HCT116 (cell line): Measurements from ENCODE around the gene TMEM143. TPM values are rescaled to one million over a fixed set of nuclear protein-coding genes. Genes with fewer than 3 reads are reported as not detected.

ENCODE experiments used
- ATAC-seq: fragments of 200-7000 bp; cut with Tn5 transposase; 2 replicates; pipeline ENCODE4 v1.9.1; 2020; ENCODE audit warnings: mild to moderate bottlenecking, moderate library complexity
- BruUV-seq: library from RNA; stranded (reverse); fragments of 400-500 nt; replicated peaks from 2 replicates; lab custom pipeline; 2021; lab: Mats Ljungman, UMichigan
- CTCF ChIA-PET: fragments of 300-600 bp; sonication (Branson Sonifier 250); formaldehyde crosslinking; loops from one replicate; lab custom pipeline; 2021; ENCODE audit warnings: antibody characterized with exemption; lab: Charles Lee
- POLR2A ChIA-PET: fragments of 300-600, 350-600 bp; sonication (Branson Sonifier 250); formaldehyde crosslinking; loops from one replicate; lab custom pipeline; 2021; ENCODE audit warnings: antibody characterized with exemption; lab: Charles Lee
- RAD21 ChIA-PET, 2 experiments: fragments of 300-600 bp; sonication (Branson Sonifier 250); formaldehyde crosslinking; loops; one replicate each; lab custom pipeline; 2023; ENCODE audit warnings: low total read pairs in 2 of 2; ENCODE audit not compliant: uncharacterized antibody in 2 of 2, unreplicated experiment in 2 of 2, low non-redundant PET in 1 of 2; lab: Charles Lee
- DNase-seq: peaks from one replicate; pipeline ENCODE4 v3.0.0-alpha.2; 2010; ENCODE audit warnings: low read depth, low spot score
- H2AFZ ChIP-seq: fragments of 200-600 bp; shearing (Covaris generic), sonication (generic); 2 replicates; pipeline ENCODE4 v1.6.1; 2017; ENCODE audit warnings: low read depth, mixed run types, mixed read lengths, antibody characterized with exemption, low read length; ENCODE audit not compliant: poor library complexity, severe bottlenecking
- H3K27ac ChIP-seq: 2 replicates; pipeline ENCODE4 v1.5.1; 2012; ENCODE audit warnings: low read depth, low read length
- H3K27me3 ChIP-seq: fragments of 200-600 bp; sonication (generic); 2 replicates; pipeline ENCODE4 v1.6.1; 2016; ENCODE audit warnings: mixed run types, low read length, mixed read lengths; ENCODE audit not compliant: insufficient read depth
- H3K36me3 ChIP-seq, 2 experiments: fragments of 200-500 bp in 1 of 2; fragments of 200-600 bp in 1 of 2; sonication (Bioruptor generic) in 1 of 2; sonication (generic) in 1 of 2; 2 replicates each; pipeline versions ENCODE4 v1.5.1 to v1.6.1; 2014 to 2016; ENCODE audit warnings: low read length in 2 of 2, inconsistent platforms in 1 of 2, mixed read lengths in 1 of 2, mixed run types in 1 of 2; ENCODE audit not compliant: insufficient read depth in 2 of 2, control insufficient read depth in 1 of 2
- H3K4me1 ChIP-seq, 2 experiments: fragments of 200-600 bp in 1 of 2; sonication (generic) in 1 of 2; 2 replicates each; pipeline versions ENCODE4 v1.5.1 to v1.6.1; 2012 to 2017; ENCODE audit warnings: low read length in 2 of 2, inconsistent platforms in 1 of 2, mild to moderate bottlenecking in 1 of 2, mixed read lengths in 1 of 2, mixed run types in 1 of 2, moderate library complexity in 1 of 2; ENCODE audit not compliant: insufficient read depth in 2 of 2, control insufficient read depth in 1 of 2
- H3K4me2 ChIP-seq: fragments of 200-600 bp; sonication (generic); 2 replicates; pipeline ENCODE4 v1.6.1; 2017; ENCODE audit warnings: mixed run types, low read length, mixed read lengths
- H3K4me3 ChIP-seq, 2 experiments: fragments of 200-600 bp in 1 of 2; sonication (generic) in 1 of 2; replicated peaks in 1 of 2; 2 replicates each; pipeline ENCODE4 v1.5.1; 2011 to 2016; ENCODE audit warnings: low read length in 2 of 2, control low read depth in 1 of 2, low read depth in 1 of 2, mild to moderate bottlenecking in 1 of 2, mixed read lengths in 1 of 2, mixed run types in 1 of 2
- H3K79me2 ChIP-seq: fragments of 200-600 bp; sonication (generic); 2 replicates; pipeline ENCODE4 v1.6.1; 2017; ENCODE audit warnings: mild to moderate bottlenecking, mixed run types, low read length, moderate library complexity, mixed read lengths; ENCODE audit not compliant: insufficient read depth
- H3K9ac ChIP-seq: fragments of 200-600 bp; sonication (generic); 2 replicates; pipeline ENCODE4 v1.6.1; 2016; ENCODE audit warnings: low read length, mixed read lengths
- H3K9me2 ChIP-seq: fragments of 200-600 bp; sonication (generic), shearing (Covaris generic); 2 replicates; pipeline ENCODE4 v1.6.1; 2017; ENCODE audit warnings: mixed run types, mild to moderate bottlenecking, moderate library complexity; ENCODE audit not compliant: insufficient read depth
- H3K9me3 ChIP-seq, 2 experiments: fragments of 200-500 bp in 1 of 2; fragments of 200-600 bp in 1 of 2; sonication (Bioruptor generic) in 1 of 2; sonication (generic) in 1 of 2; 2 replicates each; pipeline ENCODE4 v1.6.1; 2014 to 2017; ENCODE audit warnings: low read length in 2 of 2, mixed read lengths in 2 of 2, inconsistent platforms in 1 of 2, low read depth in 1 of 2, mild to moderate bottlenecking in 1 of 2, mixed run types in 1 of 2, moderate library complexity in 1 of 2; ENCODE audit not compliant: control insufficient read depth in 1 of 2, insufficient read depth in 1 of 2
- H4K20me1 ChIP-seq: fragments of 200-600 bp; sonication (generic), shearing (Covaris generic); 2 replicates; pipeline ENCODE4 v1.6.1; 2017; ENCODE audit warnings: mixed run types, mild to moderate bottlenecking, moderate library complexity; ENCODE audit not compliant: insufficient read depth
- CEBPB ChIP-seq: IDR thresholded peaks from 2 replicates; pipeline ENCODE4 v1.6.1; 2012; ENCODE audit warnings: low read depth
- EGR1 ChIP-seq: IDR thresholded peaks from 2 replicates; pipeline ENCODE4 v1.6.1; 2012; ENCODE audit warnings: low read depth
- ELF1 ChIP-seq: IDR thresholded peaks from 2 replicates; pipeline ENCODE4 v1.6.1; 2012; ENCODE audit warnings: low read depth, borderline replicate concordance
- EZH2 ChIP-seq: fragments of 200-600 bp; sonication (generic); IDR thresholded peaks from 2 replicates; pipeline ENCODE4 v1.6.1; 2017; ENCODE audit warnings: antibody characterized with exemption, mixed run types
- EZH2phosphoT487 ChIP-seq: fragments of 200-600 bp; IDR thresholded peaks from 2 replicates; pipeline ENCODE4 v1.6.1; 2018; ENCODE audit warnings: antibody characterized with exemption, borderline replicate concordance
- FOSL1 ChIP-seq: IDR thresholded peaks from 2 replicates; pipeline ENCODE4 v1.6.1; 2012; ENCODE audit warnings: low read depth
- POLR2A ChIP-seq: IDR thresholded peaks from 2 replicates; pipeline ENCODE4 v1.7.0; 2011; ENCODE audit warnings: borderline replicate concordance; ENCODE audit not compliant: insufficient read depth, insufficient read length; ENCODE audit errors: extremely low read depth
- POLR2AphosphoS5 ChIP-seq: IDR thresholded peaks from 2 replicates; pipeline ENCODE4 v1.6.1; 2011; ENCODE audit warnings: mild to moderate bottlenecking, low read depth, low read length, moderate library complexity
- RAD21 ChIP-seq: IDR thresholded peaks from 2 replicates; pipeline ENCODE4 v1.6.1; 2012; ENCODE audit warnings: low read depth, mild to moderate bottlenecking
- SIN3A ChIP-seq: IDR thresholded peaks from 2 replicates; pipeline ENCODE4 v1.6.1; 2012; ENCODE audit warnings: low read depth
- SP1 ChIP-seq: IDR thresholded peaks from 2 replicates; pipeline ENCODE4 v1.6.1; 2012; ENCODE audit warnings: low read depth
- TCF7L2 ChIP-seq: IDR thresholded peaks from 2 replicates; pipeline ENCODE4 v1.7.0; 2011; ENCODE audit warnings: borderline replicate concordance, inconsistent platforms; ENCODE audit not compliant: insufficient read depth, insufficient read length; ENCODE audit errors: extremely low read depth
- ZFX ChIP-seq: fragments of 450-650 bp; IDR thresholded peaks from 2 replicates; pipeline ENCODE4 v1.6.1; 2017
- ZNF274 ChIP-seq: fragments of 200-500 bp; sonication (Bioruptor generic); IDR thresholded peaks from 2 replicates; pipeline ENCODE4 v1.6.1; 2014; ENCODE audit warnings: mild to moderate bottlenecking, low read depth, low read length, inconsistent platforms
- intact Hi-C: fragments of 100-400 bp; cut with micrococcal nuclease; formaldehyde crosslinking; loops from 2 replicates; pipeline ENCODE4 v1.10.0; 2022
- total RNA-seq: library from RNA; stranded (reverse); gene quantifications from one replicate; pipeline ENCODE4 v1.2.1, GENCODE V29; 2021; ENCODE audit not compliant: unreplicated experiment
- TF ChIP-seq, protein P1 (sequence below), 3 experiments: fragments of 200-600 bp in 1 of 3; sonication (generic) in 1 of 3; IDR thresholded peaks in 2 of 3; conservative IDR thresholded peaks in 1 of 3; 2 replicates each; pipeline ENCODE4 v1.5.1; 2012 to 2017; ENCODE audit warnings: low read depth in 2 of 3, low read length in 2 of 3, antibody characterized with exemption in 1 of 3, borderline replicate concordance in 1 of 3, control low read depth in 1 of 3, mild to moderate bottlenecking in 1 of 3, mixed read lengths in 1 of 3, mixed run types in 1 of 3, moderate library complexity in 1 of 3; ENCODE audit not compliant: insufficient read depth in 1 of 3
- TF ChIP-seq, protein P2 (sequence below): IDR thresholded peaks from 2 replicates; pipeline ENCODE4 v1.6.1; 2012
- TF ChIP-seq, protein P3 (sequence below): IDR thresholded peaks from 2 replicates; pipeline ENCODE4 v1.6.1; 2012
- TF ChIP-seq, protein P4 (sequence below): IDR thresholded peaks from 2 replicates; pipeline ENCODE4 v1.6.1; 2012; ENCODE audit warnings: low read depth
- TF ChIP-seq, protein P5 (sequence below): IDR thresholded peaks from 2 replicates; pipeline ENCODE4 v1.6.1; 2011; ENCODE audit warnings: mild to moderate bottlenecking, low read length, moderate library complexity; ENCODE audit not compliant: insufficient replicate concordance; ENCODE audit errors: extremely low read depth

The TMEM143 gene
- total RNA-seq, 1 experiment from 2014 or later: 13.2 TPM

DNA sequence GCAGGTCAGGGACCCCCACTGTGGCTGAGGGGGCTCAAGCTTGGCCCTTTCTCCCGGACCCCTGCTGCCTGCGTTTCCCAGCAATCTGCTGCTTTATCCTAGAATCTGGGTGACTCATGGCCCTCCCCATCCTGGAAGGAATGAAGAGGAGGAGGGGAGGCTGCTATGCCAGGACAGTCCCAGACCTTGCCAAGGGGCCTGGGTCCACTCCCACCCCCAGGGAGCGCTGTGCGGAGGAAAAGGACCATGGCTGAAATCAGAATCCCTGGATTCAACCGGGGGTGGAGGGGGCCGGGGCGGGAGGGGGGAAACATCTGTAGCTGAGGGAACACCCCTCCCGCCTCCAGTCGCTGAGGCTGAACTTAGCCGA, 73.4 kb downstream of the TMEM143 start:
- BruUV-seq: no TSS peak
- H3K9me3 ChIP-seq: peaks cover 6 to 14% of the 10 kb centered on the region in 2 experiments; a peak in 2 of 4 replicates
- TF ChIP-seq POLR2AphosphoS5: no peak
- no peak for TF ChIP-seq SIN3A
- no peak for TF ChIP-seq EZH2phosphoT487
- TF ChIP-seq ZFX: no peak
- no peak for TF ChIP-seq ZNF274
- TF ChIP-seq, protein P1, sequence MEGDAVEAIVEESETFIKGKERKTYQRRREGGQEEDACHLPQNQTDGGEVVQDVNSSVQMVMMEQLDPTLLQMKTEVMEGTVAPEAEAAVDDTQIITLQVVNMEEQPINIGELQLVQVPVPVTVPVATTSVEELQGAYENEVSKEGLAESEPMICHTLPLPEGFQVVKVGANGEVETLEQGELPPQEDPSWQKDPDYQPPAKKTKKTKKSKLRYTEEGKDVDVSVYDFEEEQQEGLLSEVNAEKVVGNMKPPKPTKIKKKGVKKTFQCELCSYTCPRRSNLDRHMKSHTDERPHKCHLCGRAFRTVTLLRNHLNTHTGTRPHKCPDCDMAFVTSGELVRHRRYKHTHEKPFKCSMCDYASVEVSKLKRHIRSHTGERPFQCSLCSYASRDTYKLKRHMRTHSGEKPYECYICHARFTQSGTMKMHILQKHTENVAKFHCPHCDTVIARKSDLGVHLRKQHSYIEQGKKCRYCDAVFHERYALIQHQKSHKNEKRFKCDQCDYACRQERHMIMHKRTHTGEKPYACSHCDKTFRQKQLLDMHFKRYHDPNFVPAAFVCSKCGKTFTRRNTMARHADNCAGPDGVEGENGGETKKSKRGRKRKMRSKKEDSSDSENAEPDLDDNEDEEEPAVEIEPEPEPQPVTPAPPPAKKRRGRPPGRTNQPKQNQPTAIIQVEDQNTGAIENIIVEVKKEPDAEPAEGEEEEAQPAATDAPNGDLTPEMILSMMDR (IDR thresholded peaks at IDR 0.05 in 2 of 3, conservative IDR thresholded peaks at IDR 0.05 in 1 of 3; ENCODE audit: borderline replicate concordance in 1 of 3, insufficient read depth in 1 of 3, low read depth in 2 of 3, low read length in 2 of 3): no peak
- TF ChIP-seq, protein P2, sequence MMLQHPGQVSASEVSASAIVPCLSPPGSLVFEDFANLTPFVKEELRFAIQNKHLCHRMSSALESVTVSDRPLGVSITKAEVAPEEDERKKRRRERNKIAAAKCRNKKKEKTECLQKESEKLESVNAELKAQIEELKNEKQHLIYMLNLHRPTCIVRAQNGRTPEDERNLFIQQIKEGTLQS: no peak
- no peak for TF ChIP-seq CEBPB
- TF ChIP-seq EZH2: no peak
- TF ChIP-seq EGR1: no peak
- TF ChIP-seq, protein P3, sequence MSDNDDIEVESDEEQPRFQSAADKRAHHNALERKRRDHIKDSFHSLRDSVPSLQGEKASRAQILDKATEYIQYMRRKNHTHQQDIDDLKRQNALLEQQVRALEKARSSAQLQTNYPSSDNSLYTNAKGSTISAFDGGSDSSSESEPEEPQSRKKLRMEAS: no peak
- TF ChIP-seq ELF1: no peak
- no peak for TF ChIP-seq TCF7L2
- TF ChIP-seq POLR2A: no peak
- TF ChIP-seq, protein P4, sequence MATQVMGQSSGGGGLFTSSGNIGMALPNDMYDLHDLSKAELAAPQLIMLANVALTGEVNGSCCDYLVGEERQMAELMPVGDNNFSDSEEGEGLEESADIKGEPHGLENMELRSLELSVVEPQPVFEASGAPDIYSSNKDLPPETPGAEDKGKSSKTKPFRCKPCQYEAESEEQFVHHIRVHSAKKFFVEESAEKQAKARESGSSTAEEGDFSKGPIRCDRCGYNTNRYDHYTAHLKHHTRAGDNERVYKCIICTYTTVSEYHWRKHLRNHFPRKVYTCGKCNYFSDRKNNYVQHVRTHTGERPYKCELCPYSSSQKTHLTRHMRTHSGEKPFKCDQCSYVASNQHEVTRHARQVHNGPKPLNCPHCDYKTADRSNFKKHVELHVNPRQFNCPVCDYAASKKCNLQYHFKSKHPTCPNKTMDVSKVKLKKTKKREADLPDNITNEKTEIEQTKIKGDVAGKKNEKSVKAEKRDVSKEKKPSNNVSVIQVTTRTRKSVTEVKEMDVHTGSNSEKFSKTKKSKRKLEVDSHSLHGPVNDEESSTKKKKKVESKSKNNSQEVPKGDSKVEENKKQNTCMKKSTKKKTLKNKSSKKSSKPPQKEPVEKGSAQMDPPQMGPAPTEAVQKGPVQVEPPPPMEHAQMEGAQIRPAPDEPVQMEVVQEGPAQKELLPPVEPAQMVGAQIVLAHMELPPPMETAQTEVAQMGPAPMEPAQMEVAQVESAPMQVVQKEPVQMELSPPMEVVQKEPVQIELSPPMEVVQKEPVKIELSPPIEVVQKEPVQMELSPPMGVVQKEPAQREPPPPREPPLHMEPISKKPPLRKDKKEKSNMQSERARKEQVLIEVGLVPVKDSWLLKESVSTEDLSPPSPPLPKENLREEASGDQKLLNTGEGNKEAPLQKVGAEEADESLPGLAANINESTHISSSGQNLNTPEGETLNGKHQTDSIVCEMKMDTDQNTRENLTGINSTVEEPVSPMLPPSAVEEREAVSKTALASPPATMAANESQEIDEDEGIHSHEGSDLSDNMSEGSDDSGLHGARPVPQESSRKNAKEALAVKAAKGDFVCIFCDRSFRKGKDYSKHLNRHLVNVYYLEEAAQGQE: no peak
- TF ChIP-seq, protein P5, sequence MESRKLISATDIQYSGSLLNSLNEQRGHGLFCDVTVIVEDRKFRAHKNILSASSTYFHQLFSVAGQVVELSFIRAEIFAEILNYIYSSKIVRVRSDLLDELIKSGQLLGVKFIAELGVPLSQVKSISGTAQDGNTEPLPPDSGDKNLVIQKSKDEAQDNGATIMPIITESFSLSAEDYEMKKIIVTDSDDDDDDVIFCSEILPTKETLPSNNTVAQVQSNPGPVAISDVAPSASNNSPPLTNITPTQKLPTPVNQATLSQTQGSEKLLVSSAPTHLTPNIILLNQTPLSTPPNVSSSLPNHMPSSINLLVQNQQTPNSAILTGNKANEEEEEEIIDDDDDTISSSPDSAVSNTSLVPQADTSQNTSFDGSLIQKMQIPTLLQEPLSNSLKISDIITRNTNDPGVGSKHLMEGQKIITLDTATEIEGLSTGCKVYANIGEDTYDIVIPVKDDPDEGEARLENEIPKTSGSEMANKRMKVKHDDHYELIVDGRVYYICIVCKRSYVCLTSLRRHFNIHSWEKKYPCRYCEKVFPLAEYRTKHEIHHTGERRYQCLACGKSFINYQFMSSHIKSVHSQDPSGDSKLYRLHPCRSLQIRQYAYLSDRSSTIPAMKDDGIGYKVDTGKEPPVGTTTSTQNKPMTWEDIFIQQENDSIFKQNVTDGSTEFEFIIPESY: no peak
- no peak for TF ChIP-seq SP1
- no peak for TF ChIP-seq RAD21
- no peak for TF ChIP-seq FOSL1
- TF ChIP-seq, all 23 proteins: peak for 0
- POLR2A ChIA-PET: interaction anchor here (0.7 kb wide), 1 partner anchor 26 kb away, joined by 3 read pairs; no protein-coding TSS in a partner anchor
- ATAC-seq (peak; percentile 59), DNase-seq (no peak)
- Histone ChIP-seq H3K27ac (0 out of 2 replicates have a peak overlapping the region, but pooled peaks have one; percentile 3), H4K20me1 (no peaks in the 10 kb centered on the region), H3K79me2 (no peaks in the 10 kb centered on the region), H3K4me2 (peak overlapping the region; percentile 100), H2AFZ (no peak overlapping the region), H3K9ac (peak overlapping the region; percentile 46), H3K4me3 (peak overlapping the region; percentile 50 to 70), H3K4me1 (peaks cover 0 to 34% of the 10 kb centered on the region in 2 experiments; a peak in 3 of 4 replicates), H3K36me3 (peaks cover 3 to 14% of the 10 kb centered on the region in 2 experiments; a peak in 2 of 4 replicates), H3K9me2 (no peaks in the 10 kb centered on the region), H3K27me3 (no peaks in the 10 kb centered on the region)
- RAD21 ChIA-PET: interaction anchor here in 1 of 2 experiments (0.6 kb wide), 1 partner anchor 24 kb away, joined by 5 read pairs; no protein-coding TSS in a partner anchor
- CTCF ChIA-PET: interaction anchor here (1.0 to 3.6 kb wide), 5 partner anchors 18 to 35 kb away, joined by 3 to 16 read pairs (median 4); partner anchors contain the start of gene CARD8
- intact Hi-C loops: no loop called here
